ENCODE data around the gene ENTPD1.

GRCh38 chr10:95876756-95877155 is 120.8 kb downstream of the ENTPD1 start:
- TF ChIP-seq CTCF (IDR thresholded peaks at IDR 0.05) = no peak
- no peak for TF ChIP-seq REST (IDR thresholded peaks at IDR 0.05)
- no peak for TF ChIP-seq E2F6 (IDR thresholded peaks at IDR 0.05; ENCODE audit: borderline replicate concordance, low read depth)
- no peak for TF ChIP-seq SREBF2 (IDR thresholded peaks at IDR 0.05)
- TF ChIP-seq CHD2 (IDR thresholded peaks at IDR 0.05; ENCODE audit: low read length, partially characterized antibody) = no peak
- TF ChIP-seq EP300 (IDR thresholded peaks at IDR 0.05) = no peak
- TF ChIP-seq MAFK (IDR thresholded peaks at IDR 0.05; ENCODE audit: partially characterized antibody) = no peak
- TF ChIP-seq POLR2A (IDR thresholded peaks at IDR 0.05; ENCODE audit: low read length) = no peak
- TF ChIP-seq SMC3 (IDR thresholded peaks at IDR 0.05) = no peak
- no peak for TF ChIP-seq MYC (IDR thresholded peaks at IDR 0.05; ENCODE audit: borderline replicate concordance, low read length)
